Endothelial cell (in vitro differentiated cells): ENCODE results near the gene E2F2. TPM values are rescaled to one million over a fixed set of nuclear protein-coding genes. Genes with fewer than 3 reads are reported as not detected.

ENCODE experiments used
- DNase-seq: peaks from one replicate; pipeline ENCODE4 v3.0.0; 2021; ENCODE audit warnings: low spot score
- H3K27ac Mint-ChIP-seq: one replicate; pipeline ENCODE4 v1.8.0; 2021; ENCODE audit warnings: mixed read lengths, inconsistent platforms; ENCODE audit not compliant: unreplicated experiment
- H3K27me3 Mint-ChIP-seq: one replicate; pipeline ENCODE4 v1.8.0; 2021; ENCODE audit warnings: mild to moderate bottlenecking, moderate library complexity, mixed read lengths, inconsistent platforms; ENCODE audit not compliant: unreplicated experiment
- H3K36me3 Mint-ChIP-seq: one replicate; pipeline ENCODE4 v1.8.0; 2021; ENCODE audit warnings: mild to moderate bottlenecking, low read depth, mixed read lengths, inconsistent platforms; ENCODE audit not compliant: unreplicated experiment
- H3K4me1 Mint-ChIP-seq: one replicate; pipeline ENCODE4 v1.8.0; 2021; ENCODE audit warnings: mild to moderate bottlenecking, mixed read lengths, inconsistent platforms; ENCODE audit not compliant: unreplicated experiment
- H3K4me3 Mint-ChIP-seq: one replicate; pipeline ENCODE4 v1.8.0; 2021; ENCODE audit warnings: mild to moderate bottlenecking, mixed read lengths, inconsistent platforms; ENCODE audit not compliant: unreplicated experiment
- H3K9me3 Mint-ChIP-seq: one replicate; pipeline ENCODE4 v1.8.0; 2021; ENCODE audit warnings: mixed read lengths, inconsistent platforms; ENCODE audit not compliant: unreplicated experiment
- total RNA-seq: library from RNA; stranded (reverse); fragmentation: NEBNext Ultra II Directional; extraction: Animal tissue kit (Norgen Biotek cat#: 25700); gene quantifications from one replicate; pipeline ENCODE4 v1.2.1, GENCODE V29; 2021; ENCODE audit not compliant: unreplicated experiment
- TF ChIP-seq, protein P1 (sequence below): fragments of 200-600 bp; sonication (generic); IDR thresholded peaks from one replicate; pipeline ENCODE4 v1.5.0; 2021; ENCODE audit warnings: antibody characterized with exemption; ENCODE audit not compliant: unreplicated experiment

The E2F2 gene
- total RNA-seq, 1 donor from 2014 or later, result 0.69 TPM

DNA sequence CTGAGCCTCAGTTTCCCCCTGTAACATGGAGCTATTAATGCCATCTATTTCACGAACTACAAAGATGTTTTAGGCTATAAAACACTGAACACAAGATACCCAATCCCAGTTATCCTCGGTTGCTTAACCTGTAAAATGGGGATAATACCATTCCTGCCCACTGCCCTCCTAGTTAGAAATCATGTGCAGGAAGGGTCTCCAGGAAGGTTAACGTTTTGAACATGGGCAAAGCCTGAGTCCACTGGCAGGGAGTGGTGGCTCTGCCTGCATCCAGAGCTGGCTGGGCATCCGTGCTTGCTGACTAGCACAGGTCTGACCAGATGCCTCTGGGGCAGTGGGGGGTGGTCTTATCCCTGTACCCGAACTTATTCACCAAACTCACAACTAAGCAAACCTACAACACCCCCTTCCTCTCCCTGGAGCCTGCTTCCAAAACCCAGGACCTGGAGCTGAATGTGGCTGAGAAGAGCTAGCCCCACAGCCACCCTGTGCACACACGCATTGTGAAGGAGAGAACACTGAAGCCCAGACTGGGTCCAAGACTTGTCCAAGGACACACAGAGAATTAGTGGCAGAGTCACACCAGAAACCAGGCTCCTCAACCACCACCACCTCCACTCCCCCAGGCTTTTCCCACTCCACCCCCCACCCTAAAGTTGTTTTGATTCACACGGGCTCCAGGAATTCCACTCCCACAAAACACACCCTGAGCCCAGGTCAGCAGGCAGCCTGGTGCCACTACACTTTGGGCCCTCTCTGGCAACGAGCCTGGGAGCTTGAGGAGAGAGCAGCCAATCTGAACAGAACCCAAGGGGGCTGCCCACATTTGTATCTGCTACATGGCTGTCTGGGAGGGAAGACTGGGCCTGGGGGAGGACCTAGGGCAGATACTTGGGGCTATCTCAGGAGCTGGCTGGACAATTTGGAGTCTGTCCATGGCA is 1.6 kb downstream of the E2F2 start:
- DNase-seq, result no peak
- TF ChIP-seq, protein P1, sequence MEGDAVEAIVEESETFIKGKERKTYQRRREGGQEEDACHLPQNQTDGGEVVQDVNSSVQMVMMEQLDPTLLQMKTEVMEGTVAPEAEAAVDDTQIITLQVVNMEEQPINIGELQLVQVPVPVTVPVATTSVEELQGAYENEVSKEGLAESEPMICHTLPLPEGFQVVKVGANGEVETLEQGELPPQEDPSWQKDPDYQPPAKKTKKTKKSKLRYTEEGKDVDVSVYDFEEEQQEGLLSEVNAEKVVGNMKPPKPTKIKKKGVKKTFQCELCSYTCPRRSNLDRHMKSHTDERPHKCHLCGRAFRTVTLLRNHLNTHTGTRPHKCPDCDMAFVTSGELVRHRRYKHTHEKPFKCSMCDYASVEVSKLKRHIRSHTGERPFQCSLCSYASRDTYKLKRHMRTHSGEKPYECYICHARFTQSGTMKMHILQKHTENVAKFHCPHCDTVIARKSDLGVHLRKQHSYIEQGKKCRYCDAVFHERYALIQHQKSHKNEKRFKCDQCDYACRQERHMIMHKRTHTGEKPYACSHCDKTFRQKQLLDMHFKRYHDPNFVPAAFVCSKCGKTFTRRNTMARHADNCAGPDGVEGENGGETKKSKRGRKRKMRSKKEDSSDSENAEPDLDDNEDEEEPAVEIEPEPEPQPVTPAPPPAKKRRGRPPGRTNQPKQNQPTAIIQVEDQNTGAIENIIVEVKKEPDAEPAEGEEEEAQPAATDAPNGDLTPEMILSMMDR, result no peak
- no peak overlapping the region for H3K4me3 Mint-ChIP-seq
- no peak overlapping the region for H3K27ac Mint-ChIP-seq
- peaks cover 5% of the 10 kb centered on the region for H3K27me3 Mint-ChIP-seq
- H3K9me3 Mint-ChIP-seq, result no peaks in the 10 kb centered on the region
- H3K4me1 Mint-ChIP-seq, result peaks cover 7% of the 10 kb centered on the region
- no peaks in the 10 kb centered on the region for H3K36me3 Mint-ChIP-seq

DNA sequence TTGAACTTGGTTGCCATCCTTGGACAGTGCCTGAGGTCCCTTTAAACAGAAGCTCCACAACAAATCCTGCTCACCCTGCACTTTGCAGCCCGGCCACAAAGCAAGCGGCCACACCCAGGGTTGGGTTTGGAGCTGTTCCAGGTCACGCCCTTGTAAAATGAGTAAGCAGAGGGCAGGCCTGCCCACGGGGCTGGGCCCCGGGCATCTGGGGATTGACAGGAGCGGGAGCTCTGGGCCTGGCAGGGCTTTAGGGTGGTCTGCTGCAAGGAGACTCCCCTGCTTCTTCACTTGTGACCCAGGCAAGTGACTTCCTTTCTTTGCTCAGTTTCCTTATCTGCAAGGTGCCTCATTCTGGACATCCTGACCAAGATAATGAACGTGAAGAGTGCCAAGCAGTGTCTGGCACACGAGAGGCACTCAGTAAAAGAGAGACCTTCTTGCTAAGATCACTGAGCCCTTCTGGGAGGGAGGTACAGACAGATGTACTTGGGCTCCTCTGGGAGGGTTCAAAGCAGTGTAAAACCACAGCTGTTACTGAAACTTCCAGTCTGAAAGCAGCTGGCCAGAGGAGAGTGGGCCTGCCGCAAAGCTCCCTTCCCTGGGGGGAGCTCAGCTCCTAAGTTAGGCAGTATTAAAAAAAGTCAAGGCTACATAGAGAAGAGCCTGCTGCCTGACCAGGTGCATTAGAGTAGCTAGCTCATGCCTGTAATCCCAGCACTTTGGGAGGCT is 2.6 kb downstream of the E2F2 start:
- TF ChIP-seq, protein P1, result no peak
- peaks cover 5% of the 10 kb centered on the region for H3K27me3 Mint-ChIP-seq
- no peak for DNase-seq
- H3K9me3 Mint-ChIP-seq, result no peaks in the 10 kb centered on the region
- H3K27ac Mint-ChIP-seq, result no peak overlapping the region
- H3K4me3 Mint-ChIP-seq, result no peak overlapping the region
- peaks cover 7% of the 10 kb centered on the region for H3K4me1 Mint-ChIP-seq
- H3K36me3 Mint-ChIP-seq, result no peaks in the 10 kb centered on the region

DNA sequence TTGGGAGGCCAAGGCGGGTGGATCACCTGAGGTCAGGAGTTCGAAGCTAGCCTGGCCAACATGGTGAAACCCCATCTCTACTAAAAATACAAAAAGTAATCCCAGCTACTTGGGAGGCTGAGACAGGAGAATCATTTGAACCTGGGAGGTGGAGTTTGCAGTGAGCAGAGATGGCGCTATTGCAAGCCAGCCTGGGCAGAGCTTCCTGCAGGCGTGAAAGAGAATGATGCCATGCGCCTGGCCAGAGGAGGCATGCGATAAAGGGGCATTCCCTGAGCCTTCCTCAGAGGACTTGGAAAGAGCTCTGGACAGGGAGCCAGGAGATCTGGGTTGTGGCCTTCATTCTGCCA is 3.2 kb downstream of the E2F2 start:
- H3K4me1 Mint-ChIP-seq, result peaks cover 7% of the 10 kb centered on the region
- no peak for DNase-seq
- TF ChIP-seq, protein P1, result no peak
- no peak overlapping the region for H3K4me3 Mint-ChIP-seq
- H3K9me3 Mint-ChIP-seq, result no peaks in the 10 kb centered on the region
- peaks cover 5% of the 10 kb centered on the region for H3K27me3 Mint-ChIP-seq
- no peaks in the 10 kb centered on the region for H3K36me3 Mint-ChIP-seq
- no peak overlapping the region for H3K27ac Mint-ChIP-seq

GRCh38 chr1:23527366-23527765 is 3.7 kb downstream of the E2F2 start:
- Mint-ChIP-seq H3K36me3 (no peaks in the 10 kb centered on the region), H3K27me3 (peaks cover 5% of the 10 kb centered on the region), H3K4me1 (peaks cover 7% of the 10 kb centered on the region), H3K27ac (no peak overlapping the region), H3K9me3 (no peaks in the 10 kb centered on the region), H3K4me3 (no peak overlapping the region)
- no peak for DNase-seq
- TF ChIP-seq, protein P1, result no peak
